ENCODE results near the gene LIPI.

LIPI gene

GRCh38 chr21:14236180-14236579 lies 25.4 kb upstream of the LIPI start:
- no peak overlapping the region for H3K4me3 ChIP-seq (ENCODE audit: insufficient read depth, low read length, poor library complexity, severe bottlenecking)
- H3K79me2 ChIP-seq (ENCODE audit: insufficient read depth, low read length), result no peaks in the 10 kb centered on the region
- H2AFZ ChIP-seq (ENCODE audit: low read depth, low read length, severe bottlenecking), result no peak overlapping the region
- H3K27ac ChIP-seq (ENCODE audit: low read depth, low read length), result no peak overlapping the region
- no peaks in the 10 kb centered on the region for H3K27me3 ChIP-seq (ENCODE audit: low read length)
- H3K9me2 ChIP-seq (replicated peaks; ENCODE audit: insufficient read depth, low read length), result no peaks in the 10 kb centered on the region
- H3F3A ChIP-seq (ENCODE audit: insufficient read depth), result no peaks in the 10 kb centered on the region
- no peaks in the 10 kb centered on the region for H4K20me1 ChIP-seq (ENCODE audit: low read depth, low read length)
- H3K9ac ChIP-seq (ENCODE audit: low read length), result no peak overlapping the region
- no peak overlapping the region for H3K4me2 ChIP-seq (ENCODE audit: low read depth, low read length, poor library complexity, severe bottlenecking)
- TF ChIP-seq EZH2phosphoT487 (conservative IDR thresholded peaks at IDR 0.05; ENCODE audit: low read length) (no peak), CTCF (IDR thresholded peaks at IDR 0.05; ENCODE audit: insufficient read depth, low read length, poor library complexity, severe bottlenecking) (no peak)
- no peaks in the 10 kb centered on the region; the same call in 1 of the 2 replicates for H3K9me3 ChIP-seq (ENCODE audit: insufficient read depth, low read length)
- H3K36me3 ChIP-seq (ENCODE audit: low read length), result no peaks in the 10 kb centered on the region

GRCh38 chr21:14235101-14235500 lies 24.3 kb upstream of the LIPI start:
- H3K9ac ChIP-seq (ENCODE audit: low read length), result no peak overlapping the region
- H3K4me2 ChIP-seq (ENCODE audit: low read depth, low read length, poor library complexity, severe bottlenecking), result no peak overlapping the region
- no peaks in the 10 kb centered on the region for H3K27me3 ChIP-seq (ENCODE audit: low read length)
- H3K4me3 ChIP-seq (ENCODE audit: insufficient read depth, low read length, poor library complexity, severe bottlenecking), result no peak overlapping the region
- no peak for TF ChIP-seq EZH2phosphoT487 (conservative IDR thresholded peaks at IDR 0.05; ENCODE audit: low read length)
- TF ChIP-seq CTCF (IDR thresholded peaks at IDR 0.05; ENCODE audit: insufficient read depth, low read length, poor library complexity, severe bottlenecking), result no peak
- H3K27ac ChIP-seq (ENCODE audit: low read depth, low read length), result no peak overlapping the region
- no peaks in the 10 kb centered on the region for H3K79me2 ChIP-seq (ENCODE audit: insufficient read depth, low read length)
- no peaks in the 10 kb centered on the region for H4K20me1 ChIP-seq (ENCODE audit: low read depth, low read length)
- no peaks in the 10 kb centered on the region for H3K9me2 ChIP-seq (replicated peaks; ENCODE audit: insufficient read depth, low read length)
- H2AFZ ChIP-seq (ENCODE audit: low read depth, low read length, severe bottlenecking), result no peak overlapping the region
- H3K36me3 ChIP-seq (ENCODE audit: low read length), result no peaks in the 10 kb centered on the region
- H3F3A ChIP-seq (ENCODE audit: insufficient read depth), result no peaks in the 10 kb centered on the region
- peaks cover 6% of the 10 kb centered on the region; the same call in 1 of the 2 replicates for H3K9me3 ChIP-seq (ENCODE audit: insufficient read depth, low read length)

GRCh38 chr21:14229399-14229798 lies 18.6 kb upstream of the LIPI start:
- Histone ChIP-seq H3K4me2 (ENCODE audit: low read depth, low read length, poor library complexity, severe bottlenecking) (no peak overlapping the region), H3K9ac (ENCODE audit: low read length) (no peak overlapping the region), H3K79me2 (ENCODE audit: insufficient read depth, low read length) (no peaks in the 10 kb centered on the region), H3K27me3 (ENCODE audit: low read length) (no peaks in the 10 kb centered on the region), H3K9me3 (ENCODE audit: insufficient read depth, low read length) (peaks cover 7% of the 10 kb centered on the region; the same call in 1 of the 2 replicates), H3F3A (ENCODE audit: insufficient read depth) (no peaks in the 10 kb centered on the region), H2AFZ (ENCODE audit: low read depth, low read length, severe bottlenecking) (no peak overlapping the region), H3K36me3 (ENCODE audit: low read length) (no peaks in the 10 kb centered on the region), H3K9me2 (replicated peaks; ENCODE audit: insufficient read depth, low read length) (no peaks in the 10 kb centered on the region), H3K4me3 (ENCODE audit: insufficient read depth, low read length, poor library complexity, severe bottlenecking) (no peak overlapping the region), H3K27ac (ENCODE audit: low read depth, low read length) (no peak overlapping the region), H4K20me1 (ENCODE audit: low read depth, low read length) (no peaks in the 10 kb centered on the region)
- TF ChIP-seq CTCF (IDR thresholded peaks at IDR 0.05; ENCODE audit: insufficient read depth, low read length, poor library complexity, severe bottlenecking) (no peak), EZH2phosphoT487 (conservative IDR thresholded peaks at IDR 0.05; ENCODE audit: low read length) (no peak)
